Thymus (tissue), 14 donors: ENCODE data around the gene TAF11L11. TPM values are rescaled to one million over a fixed set of nuclear protein-coding genes. Genes with fewer than 3 reads are reported as not detected.
"Not testable (repeated sequence)": the region's sequence is repeated elsewhere in the genome, so short reads cannot be mapped to it uniquely, and the experiment has no call there.

Source experiments
- DNase-seq, 9 donors: peaks; one replicate each; pipeline ENCODE4 v3.0.0-alpha.2; 2013; ENCODE audit warnings: low spot score in 9 of 9, low read depth in 6 of 9, missing footprints in 1 of 9
- H3K27ac ChIP-seq, 2 donors: one replicate each; pipeline ENCODE4 v1.5.1; 2013; ENCODE audit warnings: control low read depth in 1 of 2, low read depth in 1 of 2, low read length in 1 of 2, mild to moderate bottlenecking in 1 of 2, moderate library complexity in 1 of 2
- H3K27me3 ChIP-seq, 2 donors: one replicate each; pipeline ENCODE4 v1.5.1; 2013; ENCODE audit warnings: low read length in 1 of 2; ENCODE audit not compliant: control insufficient read depth in 2 of 2, insufficient read depth in 1 of 2
- H3K36me3 ChIP-seq, 2 donors: one replicate each; pipeline ENCODE4 v1.5.1; 2013; ENCODE audit warnings: low read length in 1 of 2, mild to moderate bottlenecking in 1 of 2, moderate library complexity in 1 of 2; ENCODE audit not compliant: control insufficient read depth in 2 of 2, insufficient read depth in 2 of 2
- H3K4me1 ChIP-seq, 2 donors: one replicate each; pipeline ENCODE4 v1.5.1; 2013; ENCODE audit warnings: low read length in 2 of 2; ENCODE audit not compliant: control insufficient read depth in 2 of 2, insufficient read depth in 2 of 2
- H3K4me3 ChIP-seq, 2 donors: one replicate each; pipeline ENCODE4 v1.5.1; 2013; ENCODE audit warnings: low read length in 2 of 2, control low read depth in 1 of 2, mild to moderate bottlenecking in 1 of 2
- H3K9me3 ChIP-seq, 2 donors: one replicate each; pipeline ENCODE4 v1.5.1; 2013; ENCODE audit warnings: low read length in 1 of 2, mild to moderate bottlenecking in 1 of 2; ENCODE audit not compliant: control insufficient read depth in 2 of 2, insufficient read depth in 1 of 2
- WGBS: extraction: QIAGEN DNeasy Blood & Tissue Kit; methylation state at CpG from one replicate; pipeline ENCODE4 v1.1.7; 2013; 5-methylcytosine and 5-hydroxymethylcytosine counted together
- long read RNA-seq, 10 donors: transcript quantifications; one replicate each; lab custom pipeline, GENCODE V29; 2026
- polyA plus RNA-seq: library from polyadenylated mRNA; stranded (reverse); fragments of 200-250 nt; gene quantifications from one replicate; pipeline ENCODE4 v1.2.3, GENCODE V29; 2013
- total RNA-seq: library from RNA; stranded (reverse); fragments of 120-200 nt; gene quantifications from one replicate; pipeline ENCODE4 v1.2.4, GENCODE V29; 2013
- donor health status: healthy.

The TAF11L11 gene
- total RNA-seq (not detected), polyA plus RNA-seq (0.11 TPM)
- long read RNA-seq, donor 1, result 0 reads
- long read RNA-seq, donor 2, result 0 reads
- long read RNA-seq, donor 3, result 0 reads
- long read RNA-seq, donor 4, result 0 reads
- long read RNA-seq, donor 5, result 0 reads
- long read RNA-seq, donor 6, result 0 reads
- long read RNA-seq, donor 7, result 0 reads
- long read RNA-seq, donor 8, result 0 reads
- long read RNA-seq, donor 9, result 0 reads
- long read RNA-seq, donor 10, result 0 reads

DNA sequence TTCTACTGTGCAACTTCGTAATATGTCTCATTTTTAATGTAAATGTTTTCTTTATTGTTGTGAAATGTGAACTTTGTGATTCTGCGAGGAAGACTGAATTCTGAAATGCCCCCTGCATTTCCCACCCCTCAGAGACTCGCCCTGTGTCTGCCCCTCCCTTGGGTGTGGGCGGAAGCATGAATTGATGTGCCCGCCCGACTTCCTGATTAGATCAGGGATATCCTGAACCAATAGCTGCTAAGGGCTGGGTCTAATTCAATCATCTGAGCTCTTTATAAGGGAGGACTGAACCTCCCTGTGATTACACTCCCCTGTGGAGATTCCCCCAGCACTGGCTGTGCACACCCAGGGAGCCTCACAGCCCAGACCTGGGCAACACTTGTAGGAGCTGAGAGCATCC is at the start of gene TAF11L11:
Gene TAF11L11, plus strand, starts transcription at position 304 of the 400 bp plus-strand sequence.
- H3K27ac ChIP-seq, H3K9me3 ChIP-seq, H3K4me3 ChIP-seq, H3K27me3 ChIP-seq, H3K36me3 ChIP-seq, DNase-seq, H3K4me1 ChIP-seq: not testable (repeated sequence)
- 89% methylated on average over 6 of the region's 6 CpGs for WGBS

DNA sequence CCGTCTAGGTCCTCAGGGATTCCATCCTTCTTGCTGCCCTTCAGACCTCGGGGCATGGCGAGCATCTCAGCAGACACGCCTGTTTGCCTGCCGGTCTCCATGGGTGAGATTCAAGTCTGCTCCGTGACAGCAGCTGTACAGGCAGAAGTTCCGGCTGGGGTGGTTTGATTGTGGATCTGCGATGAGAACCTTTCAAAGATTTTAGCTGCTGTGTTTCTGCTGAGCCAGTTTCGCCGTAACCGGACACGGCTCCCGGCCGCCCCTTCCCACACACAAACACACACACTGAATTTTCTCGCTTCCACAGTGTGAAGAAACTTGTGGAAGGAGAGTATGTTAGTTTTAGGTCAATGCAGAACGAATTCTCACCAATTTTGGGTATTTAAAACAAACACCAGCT is 18.3 kb upstream of the TAF11L11 start, which contains the start of gene TAF11L7:
Gene TAF11L7, minus strand, starts transcription at position 101 of the 400 bp plus-strand sequence.
- not testable (repeated sequence) for H3K4me1 ChIP-seq, H3K9me3 ChIP-seq, H3K4me3 ChIP-seq, H3K36me3 ChIP-seq, H3K27ac ChIP-seq, H3K27me3 ChIP-seq, DNase-seq
- no CpG with 5 or more reads among the region's 16 CpGs for WGBS

DNA sequence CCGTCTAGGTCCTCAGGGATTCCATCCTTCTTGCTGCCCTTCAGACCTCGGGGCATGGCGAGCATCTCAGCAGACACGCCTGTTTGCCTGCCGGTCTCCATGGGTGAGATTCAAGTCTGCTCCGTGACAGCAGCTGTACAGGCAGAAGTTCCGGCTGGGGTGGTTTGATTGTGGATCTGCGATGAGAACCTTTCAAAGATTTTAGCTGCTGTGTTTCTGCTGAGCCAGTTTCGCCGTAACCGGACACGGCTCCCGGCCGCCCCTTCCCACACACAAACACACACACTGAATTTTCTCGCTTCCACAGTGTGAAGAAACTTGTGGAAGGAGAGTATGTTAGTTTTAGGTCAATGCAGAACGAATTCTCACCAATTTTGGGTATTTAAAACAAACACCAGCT is 13.1 kb upstream of the TAF11L11 start, which contains the start of gene TAF11L8:
Gene TAF11L8, minus strand, starts transcription at position 101 of the 400 bp plus-strand sequence.
- no CpG with 5 or more reads among the region's 16 CpGs for WGBS
- DNase-seq, result not testable (repeated sequence)

DNA sequence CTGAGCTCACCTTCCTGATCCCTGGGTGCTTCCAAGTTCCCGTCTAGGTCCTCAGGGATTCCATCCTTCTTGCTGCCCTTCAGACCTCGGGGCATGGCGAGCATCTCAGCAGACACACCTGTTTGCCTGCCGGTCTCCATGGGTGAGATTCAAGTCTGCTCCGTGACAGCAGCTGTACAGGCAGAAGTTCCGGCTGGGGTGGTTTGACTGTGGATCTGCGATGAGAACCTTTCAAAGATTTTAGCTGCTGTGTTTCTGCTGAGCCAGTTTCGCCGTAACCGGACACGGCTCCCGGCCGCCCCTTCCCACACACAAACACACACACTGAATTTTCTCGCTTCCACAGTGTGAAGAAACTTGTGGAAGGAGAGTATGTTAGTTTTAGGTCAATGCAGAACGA is 9.7 kb upstream of the TAF11L11 start, which contains the start of gene TAF11L9:
Gene TAF11L9, minus strand, starts transcription at position 140 of the 400 bp plus-strand sequence.
- not testable (repeated sequence) for H3K27me3 ChIP-seq, H3K27ac ChIP-seq, H3K4me1 ChIP-seq, H3K4me3 ChIP-seq, DNase-seq, H3K9me3 ChIP-seq, H3K36me3 ChIP-seq
- 97% methylated on average over 9 of the region's 15 CpGs for WGBS

More for the DNA sequence above, 13.1 kb upstream of the TAF11L11 start, which contains the start of gene TAF11L8:
- not testable (repeated sequence) for H3K27me3 ChIP-seq, H3K9me3 ChIP-seq, H3K36me3 ChIP-seq, H3K4me3 ChIP-seq, H3K27ac ChIP-seq, H3K4me1 ChIP-seq

DNA sequence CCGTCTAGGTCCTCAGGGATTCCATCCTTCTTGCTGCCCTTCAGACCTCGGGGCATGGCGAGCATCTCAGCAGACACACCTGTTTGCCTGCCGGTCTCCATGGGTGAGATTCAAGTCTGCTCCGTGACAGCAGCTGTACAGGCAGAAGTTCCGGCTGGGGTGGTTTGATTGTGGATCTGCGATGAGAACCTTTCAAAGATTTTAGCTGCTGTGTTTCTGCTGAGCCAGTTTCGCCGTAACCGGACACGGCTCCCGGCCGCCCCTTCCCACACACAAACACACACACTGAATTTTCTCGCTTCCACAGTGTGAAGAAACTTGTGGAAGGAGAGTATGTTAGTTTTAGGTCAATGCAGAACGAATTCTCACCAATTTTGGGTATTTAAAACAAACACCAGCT is 6.3 kb upstream of the TAF11L11 start, which contains the start of gene TAF11L10:
Gene TAF11L10, minus strand, starts transcription at position 101 of the 400 bp plus-strand sequence.
- H3K36me3 ChIP-seq, H3K4me1 ChIP-seq, H3K27me3 ChIP-seq, H3K27ac ChIP-seq, DNase-seq, H3K9me3 ChIP-seq, H3K4me3 ChIP-seq: not testable (repeated sequence)
- no CpG with 5 or more reads among the region's 15 CpGs for WGBS

DNA sequence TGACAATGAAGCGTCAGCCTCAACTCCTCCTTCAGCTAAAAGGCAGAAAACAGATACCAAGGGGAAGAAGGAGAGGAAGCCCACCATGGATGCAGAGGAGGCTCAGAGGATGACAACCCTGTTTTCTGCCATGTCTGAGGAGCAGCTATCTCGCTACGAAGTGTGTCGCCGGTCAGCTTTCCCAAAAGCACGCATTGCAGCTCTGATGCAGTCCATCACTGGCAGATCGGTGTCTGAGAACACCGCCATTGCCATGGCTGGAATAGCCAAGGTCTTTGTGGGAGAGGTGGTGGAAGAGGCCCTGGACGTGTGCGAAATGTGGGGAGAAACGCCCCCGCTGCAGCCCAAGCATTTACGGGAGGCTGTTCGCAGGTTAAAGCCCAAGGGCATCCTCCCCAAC is 968 bp downstream of the TAF11L11 start:
- no peak overlapping the region for H3K27ac ChIP-seq
- 97% methylated on average over 14 of the region's 14 CpGs for WGBS
- no peaks in the 10 kb centered on the region for H3K27me3 ChIP-seq
- no peaks in the 10 kb centered on the region for H3K36me3 ChIP-seq
- no peaks in the 10 kb centered on the region for H3K4me1 ChIP-seq
- DNase-seq, result no peak
- H3K4me3 ChIP-seq, result no peak overlapping the region
- H3K9me3 ChIP-seq, result peaks cover 3 to 10% of the 10 kb centered on the region in 2 donors

DNA sequence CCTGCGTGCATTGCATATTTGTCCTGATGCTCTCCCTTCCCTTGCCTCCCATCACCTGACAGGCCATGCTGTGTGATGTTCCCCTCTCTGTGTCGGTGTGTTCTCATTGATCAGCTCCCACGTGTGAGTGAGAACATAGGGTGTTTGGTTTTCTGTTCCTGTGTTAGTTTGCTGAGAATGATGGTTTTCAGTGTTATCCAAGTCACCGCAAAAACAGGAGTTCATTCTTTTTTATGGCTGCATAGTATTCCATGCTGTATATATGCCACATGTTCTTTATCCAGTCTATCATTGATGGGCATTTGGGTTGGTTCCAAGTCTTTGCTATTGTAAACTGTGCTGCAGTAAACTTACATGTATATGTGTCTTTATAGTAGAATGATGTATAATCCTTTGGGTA is 3.5 kb downstream of the TAF11L11 start:
- not testable (repeated sequence) for DNase-seq, H3K9me3 ChIP-seq, H3K4me3 ChIP-seq, H3K36me3 ChIP-seq, H3K4me1 ChIP-seq, H3K27me3 ChIP-seq, H3K27ac ChIP-seq
- WGBS, result 95% methylated on average over 4 of the region's 4 CpGs

DNA sequence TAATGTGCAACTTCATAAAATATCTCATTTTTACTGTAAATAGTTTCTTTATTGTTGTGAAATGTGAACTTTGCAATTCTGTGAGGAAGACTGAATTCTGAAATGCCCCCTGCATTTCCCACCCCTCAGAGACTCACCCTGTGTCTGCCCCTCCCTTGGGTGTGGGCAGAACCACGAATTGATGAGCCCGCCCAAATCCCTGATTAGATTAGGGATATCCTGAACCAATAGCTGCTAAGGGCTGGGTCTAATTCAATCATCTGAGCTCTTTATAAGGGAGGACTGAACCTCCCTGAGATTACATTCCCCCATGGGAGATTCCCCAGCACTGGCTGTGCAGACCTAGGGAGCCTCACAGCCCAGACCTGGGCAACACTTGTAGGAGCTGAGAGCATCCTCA is 6.1 kb downstream of the TAF11L11 start, which contains the start of gene TAF11L12:
Gene TAF11L12, plus strand, starts transcription at position 301 of the 400 bp plus-strand sequence.
- H3K4me1 ChIP-seq, DNase-seq, H3K27me3 ChIP-seq, H3K27ac ChIP-seq, H3K9me3 ChIP-seq, H3K36me3 ChIP-seq, H3K4me3 ChIP-seq: not testable (repeated sequence)
- WGBS, result 96% methylated on average over 2 of the region's 2 CpGs

DNA sequence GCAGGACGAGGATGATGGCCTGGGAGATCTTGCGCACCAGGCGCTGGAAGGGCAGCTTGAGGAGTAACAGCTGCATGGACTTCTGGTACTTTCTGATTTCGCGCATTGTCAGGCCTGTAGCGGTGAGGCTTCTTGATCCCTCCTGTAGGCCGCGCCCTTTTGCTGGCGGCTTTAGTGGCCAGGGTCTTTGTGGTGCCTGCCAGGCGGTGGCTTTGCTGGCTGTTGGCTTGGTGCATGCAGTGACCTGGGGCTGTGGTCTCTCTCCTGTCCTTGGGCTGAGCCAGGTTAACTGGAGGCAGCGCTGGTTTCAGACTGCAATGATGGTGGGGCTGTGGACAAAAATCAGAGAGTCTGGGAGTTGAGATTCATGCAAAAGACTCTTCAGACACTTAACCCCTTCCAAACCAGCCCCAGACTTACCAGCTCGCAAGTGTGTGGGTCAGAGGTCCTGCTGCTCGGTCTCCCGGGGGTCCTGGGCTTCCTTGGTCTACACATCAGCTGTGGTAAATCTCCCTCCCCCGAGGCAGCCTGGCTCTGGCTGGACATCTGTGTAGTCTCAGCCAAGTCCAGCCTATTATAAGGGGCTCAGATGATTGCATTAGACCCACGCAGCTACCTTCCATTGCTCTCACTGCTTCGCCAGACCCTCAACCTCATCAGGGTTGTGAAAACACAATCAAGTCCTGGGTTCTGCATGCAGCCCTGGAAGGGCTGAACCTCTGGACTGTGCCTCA is 11.1 kb downstream of the TAF11L11 start:
- no peaks in the 10 kb centered on the region for H3K27me3 ChIP-seq
- no peak overlapping the region for H3K27ac ChIP-seq
- H3K4me1 ChIP-seq, result no peaks in the 10 kb centered on the region
- H3K4me3 ChIP-seq, result no peak overlapping the region
- H3K9me3 ChIP-seq, result peaks cover 3 to 12% of the 10 kb centered on the region in 2 donors
- no peak for DNase-seq
- H3K36me3 ChIP-seq, result no peaks in the 10 kb centered on the region
- WGBS, result 96% methylated on average over 17 of the region's 17 CpGs
